ENCODE results near the gene TNFAIP8L2. TPM values are rescaled to one million over a fixed set of nuclear protein-coding genes. Genes with fewer than 3 reads are reported as not detected.

TNFAIP8L2 gene
- total RNA-seq, 1 experiment from 2014 or later: not detected

GRCh38 chr1:151135433-151136385 lies 20.7 kb upstream of the TNFAIP8L2 start:
- Histone ChIP-seq H3K27ac (ENCODE audit: low read depth, low read length) (no peak overlapping the region), H3K4me3 (replicated peaks in 1 of 2; ENCODE audit: low read depth in 1 of 2, low read length in 2 of 2) (no peak overlapping the region), H3K9me2 (ENCODE audit: insufficient read depth) (no peaks in the 10 kb centered on the region), H3K36me3 (ENCODE audit: control insufficient read depth in 1 of 2, insufficient read depth in 2 of 2, low read length in 2 of 2) (no peaks in the 10 kb centered on the region), H3K4me1 (ENCODE audit: control insufficient read depth in 1 of 2, insufficient read depth in 2 of 2, low read length in 2 of 2) (no peaks in the 10 kb centered on the region), H3K79me2 (ENCODE audit: insufficient read depth, low read length) (no peaks in the 10 kb centered on the region), H2AFZ (ENCODE audit: low read depth, low read length, poor library complexity, severe bottlenecking) (no peak overlapping the region), H3K27me3 (ENCODE audit: insufficient read depth, low read length) (no peaks in the 10 kb centered on the region), H3K9me3 (ENCODE audit: control insufficient read depth in 1 of 2, insufficient read depth in 1 of 2, low read depth in 1 of 2, low read length in 2 of 2) (no peaks in the 10 kb centered on the region), H3K4me2 (ENCODE audit: low read length) (no peak overlapping the region), H4K20me1 (ENCODE audit: insufficient read depth) (no peaks in the 10 kb centered on the region), H3K9ac (ENCODE audit: low read length) (no peak overlapping the region)
- ChIA-PET POLR2A (no interaction called here), RAD21 (ENCODE audit: low non-redundant PET in 1 of 2, low total read pairs in 2 of 2, uncharacterized antibody in 2 of 2, unreplicated experiment in 2 of 2) (no interaction called here), CTCF (no interaction called here)
- BruUV-seq (replicated peaks): no TSS peak
- DNase-seq (ENCODE audit: low read depth, low spot score) (no peak), ATAC-seq (peak; percentile 60)
- intact Hi-C loops (cut with micrococcal nuclease): no loop called here
- no peak for TF ChIP-seq TCF7L2 (IDR thresholded peaks at IDR 0.05; ENCODE audit: borderline replicate concordance, extremely low read depth, insufficient read depth, insufficient read length)
- TF ChIP-seq, protein P1, sequence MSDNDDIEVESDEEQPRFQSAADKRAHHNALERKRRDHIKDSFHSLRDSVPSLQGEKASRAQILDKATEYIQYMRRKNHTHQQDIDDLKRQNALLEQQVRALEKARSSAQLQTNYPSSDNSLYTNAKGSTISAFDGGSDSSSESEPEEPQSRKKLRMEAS (IDR thresholded peaks at IDR 0.05): no peak
- TF ChIP-seq, protein P2, sequence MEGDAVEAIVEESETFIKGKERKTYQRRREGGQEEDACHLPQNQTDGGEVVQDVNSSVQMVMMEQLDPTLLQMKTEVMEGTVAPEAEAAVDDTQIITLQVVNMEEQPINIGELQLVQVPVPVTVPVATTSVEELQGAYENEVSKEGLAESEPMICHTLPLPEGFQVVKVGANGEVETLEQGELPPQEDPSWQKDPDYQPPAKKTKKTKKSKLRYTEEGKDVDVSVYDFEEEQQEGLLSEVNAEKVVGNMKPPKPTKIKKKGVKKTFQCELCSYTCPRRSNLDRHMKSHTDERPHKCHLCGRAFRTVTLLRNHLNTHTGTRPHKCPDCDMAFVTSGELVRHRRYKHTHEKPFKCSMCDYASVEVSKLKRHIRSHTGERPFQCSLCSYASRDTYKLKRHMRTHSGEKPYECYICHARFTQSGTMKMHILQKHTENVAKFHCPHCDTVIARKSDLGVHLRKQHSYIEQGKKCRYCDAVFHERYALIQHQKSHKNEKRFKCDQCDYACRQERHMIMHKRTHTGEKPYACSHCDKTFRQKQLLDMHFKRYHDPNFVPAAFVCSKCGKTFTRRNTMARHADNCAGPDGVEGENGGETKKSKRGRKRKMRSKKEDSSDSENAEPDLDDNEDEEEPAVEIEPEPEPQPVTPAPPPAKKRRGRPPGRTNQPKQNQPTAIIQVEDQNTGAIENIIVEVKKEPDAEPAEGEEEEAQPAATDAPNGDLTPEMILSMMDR (IDR thresholded peaks at IDR 0.05 in 2 of 3, conservative IDR thresholded peaks at IDR 0.05 in 1 of 3; ENCODE audit: borderline replicate concordance in 1 of 3, insufficient read depth in 1 of 3, low read depth in 2 of 3, low read length in 2 of 3): peak in 2 of 3 experiments; percentile 18 to 29; a peak in 1 of 6 replicates
- TF ChIP-seq ELF1 (IDR thresholded peaks at IDR 0.05; ENCODE audit: borderline replicate concordance, low read depth): no peak
- TF ChIP-seq YY1 (IDR thresholded peaks at IDR 0.05; ENCODE audit: extremely low read depth, insufficient replicate concordance, low read depth, low read length): no peak
